Esophagus muscularis mucosa (tissue), 4 donors: ENCODE measurements around the gene RALY. TPM values are rescaled to one million over a fixed set of nuclear protein-coding genes. Genes with fewer than 3 reads are reported as not detected.

ENCODE experiments used
- DNase-seq: peaks from one replicate; pipeline ENCODE4 v3.0.0-alpha.2; 2017; ENCODE audit errors: extremely low spot score
- H3K27ac ChIP-seq, 4 donors: fragments of 200-600 bp; sonication (generic); replicated peaks in 1 of 4; 1 replicate in 3 of 4; 2 replicates in 1 of 4; pipeline ENCODE4 v1.5.1; 2016 to 2019; ENCODE audit warnings: mild to moderate bottlenecking in 1 of 4
- H3K27me3 ChIP-seq, 4 donors: fragments of 200-600 bp; sonication (generic); one replicate each; pipeline versions ENCODE4 v1.5.1 to v1.6.0; 2016 to 2019
- H3K36me3 ChIP-seq, 4 donors: fragments of 200-600 bp; sonication (generic); one replicate each; pipeline ENCODE4 v1.5.1; 2016 to 2019
- H3K4me1 ChIP-seq, 4 donors: fragments of 200-600 bp; sonication (generic); one replicate each; pipeline ENCODE4 v1.5.1; 2016 to 2019
- H3K4me3 ChIP-seq, 4 donors: fragments of 200-600 bp; sonication (generic); 1 replicate in 2 of 4; 2 replicates in 2 of 4; pipeline ENCODE4 v1.5.1; 2016 to 2019; ENCODE audit warnings: mild to moderate bottlenecking in 4 of 4, moderate library complexity in 1 of 4
- H3K9me3 ChIP-seq, 4 donors: fragments of 200-600 bp; sonication (generic); 1 replicate in 3 of 4; 2 replicates in 1 of 4; pipeline ENCODE4 v1.5.1; 2016 to 2019
- EP300 ChIP-seq: sonication (generic); formaldehyde crosslinking; IDR thresholded peaks from one replicate; pipeline ENCODE4 v1.6.1; 2017; ENCODE audit warnings: antibody characterized with exemption
- POLR2A ChIP-seq: fragments of 450-650 bp; IDR thresholded peaks from one replicate; pipeline ENCODE4 v1.6.1; 2017; ENCODE audit warnings: antibody characterized with exemption, moderate library complexity, mild to moderate bottlenecking, low read depth
- POLR2AphosphoS5 ChIP-seq, 2 donors: sonication (generic); formaldehyde crosslinking; IDR thresholded peaks; one replicate each; pipeline ENCODE4 v1.6.1; 2017; ENCODE audit warnings: antibody characterized with exemption in 2 of 2
- WGBS: methylation state at CpG from one replicate; pipeline ENCODE4 v1.1.5; 2018; 5-methylcytosine and 5-hydroxymethylcytosine counted together
- intact Hi-C: fragments of 100-400 bp; cut with DNase I; formaldehyde crosslinking; loops from one replicate; pipeline ENCODE4 v1.15.1; 2023
- total RNA-seq, 4 donors: library from RNA; depleted of rRNA; stranded (reverse); fragments of >200 nt; gene quantifications; one replicate each; pipeline versions ENCODE4 v1.1.0 to v1.2.1, GENCODE V29; 2016
- TF ChIP-seq, protein P1 (sequence below), 3 experiments: fragments of 200-600 bp in 2 of 3; fragments of 450-650 bp in 1 of 3; sonication (generic) in 2 of 3; IDR thresholded peaks; one replicate each; pipeline ENCODE4 v1.5.1; 2017 to 2019; ENCODE audit warnings: antibody characterized with exemption in 3 of 3, mild to moderate bottlenecking in 2 of 3, moderate library complexity in 1 of 3

RALY gene
- total RNA-seq, 4 donors from 2014 or later = 114 to 121 (median 117) TPM

DNA sequence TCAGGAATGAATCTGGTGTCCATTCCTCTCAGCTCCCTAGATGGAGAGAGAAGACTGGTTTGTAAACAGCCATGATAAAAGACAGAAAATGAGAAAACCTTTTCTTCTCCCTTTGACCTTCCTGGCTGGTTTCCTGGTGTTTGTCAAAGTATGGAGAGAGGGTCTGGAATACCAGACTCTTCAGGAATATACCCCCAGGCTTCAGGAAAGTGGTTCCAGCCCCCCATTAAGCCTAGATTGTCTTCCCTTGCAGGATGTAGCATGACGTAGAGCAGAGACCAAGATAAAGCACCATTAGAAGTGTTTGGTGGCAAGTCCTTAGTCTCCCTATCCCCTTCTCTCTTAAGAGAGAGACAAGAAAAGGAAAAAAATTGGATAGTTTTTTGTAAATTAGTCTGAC lies 67.3 kb downstream of the RALY start:
- TF ChIP-seq, protein P1, sequence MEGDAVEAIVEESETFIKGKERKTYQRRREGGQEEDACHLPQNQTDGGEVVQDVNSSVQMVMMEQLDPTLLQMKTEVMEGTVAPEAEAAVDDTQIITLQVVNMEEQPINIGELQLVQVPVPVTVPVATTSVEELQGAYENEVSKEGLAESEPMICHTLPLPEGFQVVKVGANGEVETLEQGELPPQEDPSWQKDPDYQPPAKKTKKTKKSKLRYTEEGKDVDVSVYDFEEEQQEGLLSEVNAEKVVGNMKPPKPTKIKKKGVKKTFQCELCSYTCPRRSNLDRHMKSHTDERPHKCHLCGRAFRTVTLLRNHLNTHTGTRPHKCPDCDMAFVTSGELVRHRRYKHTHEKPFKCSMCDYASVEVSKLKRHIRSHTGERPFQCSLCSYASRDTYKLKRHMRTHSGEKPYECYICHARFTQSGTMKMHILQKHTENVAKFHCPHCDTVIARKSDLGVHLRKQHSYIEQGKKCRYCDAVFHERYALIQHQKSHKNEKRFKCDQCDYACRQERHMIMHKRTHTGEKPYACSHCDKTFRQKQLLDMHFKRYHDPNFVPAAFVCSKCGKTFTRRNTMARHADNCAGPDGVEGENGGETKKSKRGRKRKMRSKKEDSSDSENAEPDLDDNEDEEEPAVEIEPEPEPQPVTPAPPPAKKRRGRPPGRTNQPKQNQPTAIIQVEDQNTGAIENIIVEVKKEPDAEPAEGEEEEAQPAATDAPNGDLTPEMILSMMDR (IDR thresholded peaks at IDR 0.05) = no peak
- TF ChIP-seq POLR2A (no peak), EP300 (no peak), POLR2AphosphoS5 (IDR thresholded peaks at IDR 0.05) (no peak)
- H3K36me3 ChIP-seq = no peaks in the 10 kb centered on the region
- no peak overlapping the region for H3K4me3 ChIP-seq
- H3K27ac ChIP-seq = no peak overlapping the region
- 80% methylated on average over 1 of the region's 1 CpG for WGBS
- no peak for DNase-seq
- intact Hi-C loops = no loop called here
- peaks cover 12 to 61% (median 38%) of the 10 kb centered on the region in 4 donors for H3K4me1 ChIP-seq
- no peaks in the 10 kb centered on the region for H3K9me3 ChIP-seq
- H3K27me3 ChIP-seq = no peaks in the 10 kb centered on the region

DNA sequence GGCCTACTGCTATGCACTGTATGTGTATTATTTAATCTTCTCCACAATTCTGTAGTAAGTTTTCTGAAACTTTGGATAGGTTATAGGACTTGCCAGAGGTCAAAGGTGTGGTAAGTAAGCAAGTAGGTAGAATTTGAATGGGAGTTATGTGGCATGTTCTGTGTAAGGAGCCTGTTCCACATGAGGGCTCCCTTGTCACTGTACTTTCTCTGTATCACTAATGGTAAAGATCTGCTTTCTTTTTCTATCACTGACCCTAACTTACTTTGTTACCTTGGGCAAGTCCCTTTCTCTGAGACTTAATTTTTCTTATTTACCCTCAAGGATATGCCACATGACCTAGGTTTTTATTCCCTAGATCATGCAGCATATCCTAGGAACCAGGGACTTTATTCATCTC lies 68.0 kb downstream of the RALY start:
- Histone ChIP-seq H3K27ac (no peak overlapping the region), H3K4me3 (no peak overlapping the region), H3K4me1 (peaks cover 13 to 66% (median 43%) of the 10 kb centered on the region in 4 donors), H3K36me3 (no peaks in the 10 kb centered on the region), H3K9me3 (no peaks in the 10 kb centered on the region), H3K27me3 (no peaks in the 10 kb centered on the region)
- intact Hi-C loops = no loop called here
- DNase-seq = no peak
- TF ChIP-seq POLR2AphosphoS5 (IDR thresholded peaks at IDR 0.05) (no peak), EP300 (no peak), POLR2A (no peak)
- TF ChIP-seq, protein P1 (IDR thresholded peaks at IDR 0.05) = no peak

DNA sequence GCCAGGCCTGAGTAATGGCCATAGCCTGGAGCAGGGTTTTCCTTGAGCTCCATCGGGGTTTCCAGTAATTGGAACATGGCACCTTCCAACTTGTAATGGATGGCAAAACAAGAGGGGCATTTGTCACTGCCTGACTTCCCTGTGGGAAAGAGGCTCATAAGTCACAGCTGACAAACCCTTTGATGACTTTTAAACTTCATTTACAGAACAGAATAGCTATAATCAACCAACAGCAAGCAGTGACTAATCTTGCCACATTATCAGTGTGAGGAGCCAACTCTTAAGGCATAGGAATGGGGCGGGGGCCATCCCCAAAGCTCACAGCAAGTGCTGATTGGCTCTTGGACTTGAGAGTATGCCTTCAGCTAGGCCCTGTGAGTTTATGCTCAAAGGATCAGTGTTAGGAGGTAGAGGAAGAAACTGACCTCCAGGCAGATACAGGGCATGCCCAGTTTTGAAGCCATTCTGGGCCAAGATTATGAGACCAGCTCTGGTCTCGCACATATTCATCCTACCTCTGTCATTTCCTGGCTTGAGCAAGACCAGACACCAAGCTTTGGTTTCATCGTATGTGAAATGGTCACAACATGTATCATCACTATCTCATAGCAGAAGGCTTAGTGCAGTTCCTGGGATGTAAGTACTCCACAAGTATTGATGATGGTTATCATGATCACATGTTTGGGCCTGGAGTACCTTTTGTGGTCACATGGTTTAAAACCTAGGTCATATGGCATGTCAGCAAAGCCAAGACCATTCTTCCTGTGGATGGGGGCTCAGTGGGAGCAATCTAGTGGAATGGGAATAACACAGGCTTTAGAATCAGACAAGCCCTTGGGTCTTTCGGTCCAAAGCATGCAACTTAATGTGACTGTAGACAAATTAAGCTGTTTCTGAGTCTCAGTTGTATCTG lies 69.1 kb downstream of the RALY start:
- TF ChIP-seq, protein P1 (IDR thresholded peaks at IDR 0.05) = no peak
- TF ChIP-seq EP300 (no peak), POLR2A (no peak), POLR2AphosphoS5 (IDR thresholded peaks at IDR 0.05) (no peak)
- 82% methylated on average over 5 of the region's 5 CpGs for WGBS
- intact Hi-C loops = no loop called here

DNA sequence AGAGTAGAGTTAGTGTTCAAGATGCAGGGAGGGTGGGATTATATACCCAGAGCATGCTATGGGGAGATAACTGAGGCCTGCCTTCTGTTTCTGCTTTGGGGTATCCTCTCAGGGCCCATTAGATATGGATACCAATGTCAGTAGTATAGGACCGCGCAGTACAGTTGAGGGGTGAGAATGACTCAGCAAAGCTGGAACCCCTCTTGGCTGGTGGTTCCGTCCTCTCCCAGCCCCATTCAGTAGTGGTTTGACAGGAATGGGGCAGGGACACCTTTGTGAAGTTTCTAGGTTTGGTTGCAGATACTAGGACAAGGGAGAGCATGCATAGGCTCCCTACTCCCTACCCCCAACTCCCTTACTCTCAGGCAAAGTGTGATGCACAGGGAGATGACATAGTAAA lies 70.6 kb downstream of the RALY start:
- DNase-seq = no peak
- Histone ChIP-seq H3K27me3 (no peaks in the 10 kb centered on the region), H3K9me3 (no peaks in the 10 kb centered on the region), H3K36me3 (no peaks in the 10 kb centered on the region), H3K4me3 (no peak overlapping the region), H3K27ac (no peak overlapping the region), H3K4me1 (peaks cover 21 to 62% (median 50%) of the 10 kb centered on the region in 4 donors)
- 95% methylated on average over 3 of the region's 3 CpGs for WGBS
- intact Hi-C loops = no loop called here
- TF ChIP-seq EP300 = no peak
- no peak for TF ChIP-seq POLR2AphosphoS5 (IDR thresholded peaks at IDR 0.05)
- TF ChIP-seq, protein P1 (IDR thresholded peaks at IDR 0.05) = no peak
- no peak for TF ChIP-seq POLR2A

More for the DNA sequence above, 69.1 kb downstream of the RALY start:
- Histone ChIP-seq H3K9me3 (no peaks in the 10 kb centered on the region), H3K4me3 (no peak overlapping the region), H3K27me3 (no peaks in the 10 kb centered on the region), H3K4me1 (peaks cover 13 to 64% (median 43%) of the 10 kb centered on the region in 4 donors), H3K36me3 (no peaks in the 10 kb centered on the region), H3K27ac (no peak overlapping the region)
- no peak for DNase-seq
